Endometrial microvascular endothelial cells (primary cell): ENCODE measurements around the gene ASAH2. TPM values are rescaled to one million over a fixed set of nuclear protein-coding genes. Genes with fewer than 3 reads are reported as not detected.

Experiments used
- in situ Hi-C: cut with HindIII; loops from 2 replicates; pipeline ENCODE4 v1.10.0; 2017; ENCODE audit warnings: low sequenced_read_pairs, low pct_unique_long_range_greater_than_20kb; ENCODE audit errors: inconsistent ontology term
- total RNA-seq: library from RNA; depleted of rRNA; stranded (reverse); fragments of >200 nt; gene quantifications from one replicate; pipeline ENCODE4 v1.2.3, GENCODE V29; 2015; ENCODE audit errors: inconsistent ontology term

Gene ASAH2
- total RNA-seq, 1 donor from 2014 or later, result 0.65 TPM

DNA sequence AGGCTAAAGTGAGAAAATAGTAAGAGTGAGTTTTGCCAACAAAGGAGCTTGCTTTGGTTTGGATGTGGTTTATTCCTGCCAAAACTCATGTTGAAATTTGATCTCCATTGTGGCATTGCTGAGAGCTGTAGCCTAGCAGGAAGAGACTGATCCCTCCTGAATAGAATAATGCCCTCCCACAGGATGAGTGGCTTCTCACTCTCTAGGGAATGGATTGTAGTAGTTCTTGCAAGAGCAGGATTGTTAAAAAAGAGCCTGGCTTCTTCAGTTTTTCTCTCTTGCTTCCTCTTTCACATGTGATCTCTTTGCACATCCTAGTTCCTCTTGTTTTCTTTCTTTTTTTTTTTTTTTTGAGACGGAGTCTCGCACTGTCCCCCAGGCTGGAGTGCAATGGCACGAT lies 34.4 kb downstream of the ASAH2 start:
- in situ Hi-C loops, result no loop called here

GRCh38 chr10:50216418-50216817 lies 34.9 kb downstream of the ASAH2 start:
- in situ Hi-C loops, result no loop called here

- in situ Hi-C loops, result no loop called here
Measured at GRCh38 chr10:50211670-50212069, 39.6 kb downstream of the ASAH2 start.

- in situ Hi-C loops, result no loop called here
Measured at GRCh38 chr10:50210876-50211275, 40.4 kb downstream of the ASAH2 start.

Other genes starting within 250 kb of the ASAH2 start
- gene WASHC2A, start 183.6 kb downstream of the ASAH2 start, total RNA-seq, result 39.6 TPM